ENCODE data around the gene GMEB2. TPM values are rescaled to one million over a fixed set of nuclear protein-coding genes. Genes with fewer than 3 reads are reported as not detected.
"Not testable (repeated sequence)": the region's sequence is repeated elsewhere in the genome, so short reads cannot be mapped to it uniquely, and the experiment has no call there.

Gene GMEB2
- total RNA-seq, 1 donor, result 27.1 TPM

DNA sequence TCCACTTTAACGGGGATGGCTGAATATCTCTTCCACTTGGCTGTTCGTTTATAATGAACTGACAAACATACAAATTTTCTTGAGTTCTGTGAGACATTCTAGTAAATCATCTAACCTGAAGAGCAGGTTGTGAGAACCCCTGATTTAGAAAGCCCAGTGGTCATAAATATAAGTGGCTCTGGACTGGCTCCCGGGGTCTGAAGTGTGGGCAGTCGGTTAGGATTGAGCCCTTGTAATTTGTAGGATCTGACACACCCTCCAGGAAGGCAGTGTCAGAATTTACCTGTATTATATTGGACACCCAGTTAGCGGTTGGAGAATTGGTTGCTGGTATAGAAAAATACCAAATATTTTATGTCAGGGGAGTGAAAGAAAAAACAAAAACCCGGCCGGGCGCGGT, 6.8 kb upstream of the GMEB2 start:
- H3K9me3 ChIP-seq (ENCODE audit: low read depth, low read length), result no peaks in the 10 kb centered on the region
- no peaks in the 10 kb centered on the region for H3K27me3 ChIP-seq (ENCODE audit: insufficient read depth, low read length)
- no peak overlapping the region for H3K4me3 ChIP-seq (ENCODE audit: low read length)
- H3K4me1 ChIP-seq (ENCODE audit: insufficient read depth, low read length), result peaks cover 89% of the 10 kb centered on the region

DNA sequence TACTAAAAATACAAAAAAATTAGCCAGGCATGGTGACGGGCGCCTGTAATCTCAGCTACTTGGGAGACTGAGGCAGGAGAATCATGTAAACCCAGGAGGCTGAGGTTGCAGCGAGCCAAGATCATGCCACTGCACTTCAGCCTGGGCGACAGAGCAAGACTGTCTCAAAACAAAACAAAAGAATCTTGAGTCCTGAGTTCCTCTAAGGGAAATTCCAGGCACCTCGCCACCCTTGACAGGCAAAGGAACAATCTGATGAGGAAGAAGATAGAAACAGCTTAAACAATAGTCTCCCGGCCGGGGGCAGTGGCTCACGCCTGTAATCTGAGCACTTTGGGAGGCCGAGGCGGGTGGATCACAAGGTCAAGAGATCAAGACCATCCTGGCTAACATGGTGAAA, 4.5 kb upstream of the GMEB2 start:
- H3K4me1 ChIP-seq (ENCODE audit: insufficient read depth, low read length), result peaks cover 75% of the 10 kb centered on the region
- H3K9me3 ChIP-seq (ENCODE audit: low read depth, low read length); H3K4me3 ChIP-seq (ENCODE audit: low read length); H3K27me3 ChIP-seq (ENCODE audit: insufficient read depth, low read length): not testable (repeated sequence)

DNA sequence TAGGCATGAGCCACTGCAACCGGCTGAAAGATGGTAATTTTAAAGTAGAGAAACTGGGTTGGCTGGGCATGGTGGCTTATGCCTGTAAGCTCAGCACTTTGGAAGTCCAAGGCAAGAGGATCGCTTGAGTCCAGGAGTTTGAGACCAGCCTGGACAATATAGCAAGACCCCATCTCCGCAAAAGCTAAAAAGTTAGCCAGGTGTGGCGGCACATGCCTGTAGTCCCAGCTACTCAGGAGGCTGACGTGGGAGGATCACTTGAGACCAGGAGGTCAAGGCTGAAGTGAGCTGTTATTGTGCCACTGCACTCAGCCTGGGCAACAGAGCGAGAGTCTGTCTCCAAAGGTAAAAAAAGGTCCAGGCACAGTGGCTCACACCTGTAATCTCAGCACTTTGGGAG, 4.1 kb upstream of the GMEB2 start:
- H3K9me3 ChIP-seq (ENCODE audit: low read depth, low read length), result not testable (repeated sequence)

DNA sequence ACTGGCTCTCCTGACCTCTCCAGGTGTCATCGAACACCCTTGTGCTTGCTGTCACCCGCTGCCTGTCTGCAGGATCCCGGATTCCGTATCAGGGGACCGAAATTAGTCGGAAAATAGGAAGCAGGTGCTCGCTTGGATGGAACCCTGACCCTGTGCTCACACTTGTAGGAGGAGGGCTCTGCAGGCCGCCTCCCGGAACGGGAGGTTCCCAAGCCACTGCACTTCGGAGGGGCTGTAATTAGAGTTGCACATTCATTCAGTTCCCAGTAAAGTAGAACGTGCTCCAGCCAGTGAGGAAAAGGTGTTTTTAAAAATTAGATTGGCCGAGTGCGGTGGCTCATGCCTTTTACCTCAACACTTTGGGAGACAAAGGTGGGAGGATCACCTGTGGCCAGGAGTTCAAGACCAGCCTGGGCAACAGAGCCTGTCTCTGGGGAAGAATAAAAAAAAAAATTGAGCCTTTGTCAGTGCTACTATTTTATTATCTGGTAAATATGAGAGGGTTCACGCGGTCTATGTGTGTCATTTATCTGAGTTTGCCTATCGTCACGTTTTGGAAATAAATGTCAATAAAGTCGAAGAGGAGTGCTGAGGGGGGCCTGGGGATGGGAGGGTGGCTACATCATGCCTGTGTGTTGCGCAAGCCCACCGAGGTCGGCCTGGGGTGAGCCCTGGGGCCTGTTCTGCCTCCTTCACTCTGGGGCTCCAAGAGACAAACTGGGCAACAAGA, 1.5 kb upstream of the GMEB2 start:
- H3K4me3 ChIP-seq (ENCODE audit: low read length), result peak overlapping the region; percentile 89
- H3K27me3 ChIP-seq (ENCODE audit: insufficient read depth, low read length), result no peaks in the 10 kb centered on the region
- no peaks in the 10 kb centered on the region for H3K9me3 ChIP-seq (ENCODE audit: low read depth, low read length)
- peaks cover 54% of the 10 kb centered on the region for H3K4me1 ChIP-seq (ENCODE audit: insufficient read depth, low read length)

More for the DNA sequence above, 4.1 kb upstream of the GMEB2 start:
- H3K4me1 ChIP-seq (ENCODE audit: insufficient read depth, low read length), result peaks cover 72% of the 10 kb centered on the region
- not testable (repeated sequence) for H3K27me3 ChIP-seq (ENCODE audit: insufficient read depth, low read length); H3K4me3 ChIP-seq (ENCODE audit: low read length)

DNA sequence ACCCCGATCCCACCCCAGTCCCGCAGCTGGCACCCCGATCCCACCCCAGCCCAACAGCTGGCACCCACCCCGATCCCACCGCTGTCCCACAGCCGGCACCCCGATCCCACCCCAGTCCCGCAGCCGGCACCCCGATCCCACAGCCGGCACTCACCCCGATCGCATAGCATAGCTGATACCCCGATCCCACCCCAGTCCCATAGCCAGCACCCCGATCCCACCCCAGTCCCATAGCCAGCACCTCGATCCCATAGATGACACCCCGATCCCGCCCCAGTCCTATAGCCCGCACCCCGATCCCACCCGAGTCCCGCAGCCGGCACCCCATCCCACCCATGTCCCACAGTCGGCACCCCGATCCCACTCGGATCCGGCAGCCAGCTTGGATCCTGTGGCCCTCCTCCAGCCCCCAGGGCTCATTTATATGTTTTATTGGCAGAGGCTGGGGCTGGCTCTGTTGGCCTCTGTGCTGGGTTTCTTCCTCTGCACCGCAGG, 897 bp upstream of the GMEB2 start:
- no peaks in the 10 kb centered on the region for H3K27me3 ChIP-seq (ENCODE audit: insufficient read depth, low read length)
- H3K4me1 ChIP-seq (ENCODE audit: insufficient read depth, low read length), result peaks cover 48% of the 10 kb centered on the region
- H3K4me3 ChIP-seq (ENCODE audit: low read length), result peak overlapping the region; percentile 89
- H3K9me3 ChIP-seq (ENCODE audit: low read depth, low read length), result no peaks in the 10 kb centered on the region

DNA sequence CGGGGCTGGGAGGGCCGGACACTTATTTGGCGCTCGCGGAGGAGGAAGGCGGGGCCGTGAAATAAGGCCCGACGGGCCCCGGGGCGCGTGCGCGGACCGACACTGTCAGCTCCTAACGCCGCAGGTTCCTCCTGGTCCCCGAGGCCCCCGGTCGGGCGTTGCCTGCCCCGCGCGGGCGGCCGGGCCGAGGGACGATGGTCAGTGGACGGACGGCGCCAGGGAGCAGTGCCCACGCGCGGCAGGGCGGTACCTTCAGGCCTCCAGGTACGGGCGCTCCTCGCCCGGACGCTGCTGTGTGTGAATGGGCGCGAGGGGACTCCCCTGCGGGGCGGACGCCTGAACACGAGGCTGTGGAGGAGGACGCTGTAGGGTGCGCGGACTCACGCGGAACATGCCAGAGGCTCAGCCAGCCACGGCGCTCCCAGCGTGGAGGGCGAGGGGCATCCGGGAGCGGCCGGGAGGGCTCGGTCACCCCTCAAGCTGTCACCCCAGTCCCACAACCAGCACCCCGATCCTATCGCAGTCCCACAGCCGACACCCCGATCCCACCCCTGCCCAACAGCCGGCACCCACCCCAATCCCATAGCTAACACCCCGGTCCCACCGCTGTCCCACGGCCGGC, 339 bp upstream of the GMEB2 start:
- H3K9me3 ChIP-seq (ENCODE audit: low read depth, low read length), result no peaks in the 10 kb centered on the region
- no peaks in the 10 kb centered on the region for H3K27me3 ChIP-seq (ENCODE audit: insufficient read depth, low read length)
- H3K4me1 ChIP-seq (ENCODE audit: insufficient read depth, low read length), result peaks cover 42% of the 10 kb centered on the region
- H3K4me3 ChIP-seq (ENCODE audit: low read length), result peak overlapping the region; percentile 89

DNA sequence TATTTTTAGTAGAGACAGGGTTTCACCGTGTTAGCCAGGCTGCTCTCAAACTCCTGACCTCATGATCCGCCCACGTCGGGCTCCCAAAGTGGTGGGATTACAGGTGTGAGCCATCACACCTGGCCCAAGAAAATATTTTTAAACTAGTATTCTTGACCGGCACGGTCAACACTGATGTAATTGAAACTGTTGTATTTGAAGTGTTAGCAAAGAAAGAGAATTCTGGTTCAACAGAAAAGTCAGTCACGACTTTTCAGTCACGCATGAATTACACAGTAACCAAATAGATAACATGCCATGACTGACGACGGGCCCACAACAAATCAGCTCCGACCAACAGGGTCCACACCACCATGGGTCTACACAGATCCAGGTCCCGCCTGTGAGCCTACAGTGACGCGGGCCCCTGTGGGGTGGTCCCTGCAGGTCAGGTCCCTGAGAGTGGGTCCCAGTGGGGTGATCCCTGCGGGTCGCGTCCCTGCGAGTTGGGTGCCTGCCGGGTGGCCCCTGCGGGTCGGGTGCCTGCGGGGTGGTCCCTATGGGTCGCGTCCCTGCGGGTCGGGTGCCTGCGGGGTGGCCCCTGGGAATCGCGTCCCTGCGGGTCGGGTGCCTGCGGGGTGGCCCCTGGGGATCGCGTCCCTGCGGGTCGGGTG, 1.0 kb downstream of the GMEB2 start:
- Histone ChIP-seq H3K27me3 (ENCODE audit: insufficient read depth, low read length) (no peaks in the 10 kb centered on the region), H3K4me3 (ENCODE audit: low read length) (peak overlapping the region; percentile 55), H3K4me1 (ENCODE audit: insufficient read depth, low read length) (peaks cover 33% of the 10 kb centered on the region), H3K9me3 (ENCODE audit: low read depth, low read length) (no peaks in the 10 kb centered on the region)

DNA sequence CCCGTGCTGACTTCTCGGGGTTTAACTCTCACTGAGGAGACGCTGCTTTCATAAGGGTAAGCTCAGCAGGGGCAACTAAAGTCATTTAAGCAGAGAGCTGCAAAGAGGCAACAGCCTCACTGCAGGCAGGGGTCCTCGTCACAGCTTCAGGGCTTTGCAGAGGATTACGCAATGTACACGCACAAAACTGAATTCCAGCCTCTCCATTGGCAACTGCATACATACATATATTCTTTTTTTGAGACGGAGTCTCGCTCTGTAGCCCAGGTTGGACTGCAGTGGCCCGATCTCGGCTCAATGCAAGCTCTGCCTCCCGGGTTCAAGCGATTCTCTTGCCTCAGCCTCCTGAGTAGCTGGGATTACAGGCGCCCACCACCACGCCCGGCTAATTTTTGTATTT, 2.4 kb downstream of the GMEB2 start:
- H3K27me3 ChIP-seq (ENCODE audit: insufficient read depth, low read length), result no peaks in the 10 kb centered on the region
- H3K4me3 ChIP-seq (ENCODE audit: low read length), result no peak overlapping the region
- no peaks in the 10 kb centered on the region for H3K9me3 ChIP-seq (ENCODE audit: low read depth, low read length)
- H3K4me1 ChIP-seq (ENCODE audit: insufficient read depth, low read length), result peaks cover 26% of the 10 kb centered on the region

DNA sequence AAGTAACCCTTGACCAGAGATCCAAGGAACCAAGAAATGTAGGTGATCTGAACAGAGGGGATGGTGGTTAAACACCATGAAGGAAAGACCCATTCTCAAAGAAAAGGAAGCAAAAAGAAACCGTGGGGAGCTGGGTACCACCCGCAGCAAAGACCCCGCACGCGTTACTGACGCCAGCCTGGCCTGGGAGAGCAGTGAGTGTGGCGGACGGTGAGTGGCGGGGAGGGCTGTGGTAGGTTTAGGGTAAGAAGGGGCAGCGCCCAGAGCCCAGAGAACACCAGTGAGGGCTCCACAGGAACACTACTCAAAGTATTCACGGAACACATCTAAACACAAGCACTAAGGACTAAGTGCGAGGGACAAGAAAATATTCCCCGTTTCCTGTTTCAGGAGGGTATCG, 4.2 kb downstream of the GMEB2 start:
- no peaks in the 10 kb centered on the region for H3K9me3 ChIP-seq (ENCODE audit: low read depth, low read length)
- no peak overlapping the region for H3K4me3 ChIP-seq (ENCODE audit: low read length)
- peaks cover 9% of the 10 kb centered on the region for H3K4me1 ChIP-seq (ENCODE audit: insufficient read depth, low read length)
- no peaks in the 10 kb centered on the region for H3K27me3 ChIP-seq (ENCODE audit: insufficient read depth, low read length)

DNA sequence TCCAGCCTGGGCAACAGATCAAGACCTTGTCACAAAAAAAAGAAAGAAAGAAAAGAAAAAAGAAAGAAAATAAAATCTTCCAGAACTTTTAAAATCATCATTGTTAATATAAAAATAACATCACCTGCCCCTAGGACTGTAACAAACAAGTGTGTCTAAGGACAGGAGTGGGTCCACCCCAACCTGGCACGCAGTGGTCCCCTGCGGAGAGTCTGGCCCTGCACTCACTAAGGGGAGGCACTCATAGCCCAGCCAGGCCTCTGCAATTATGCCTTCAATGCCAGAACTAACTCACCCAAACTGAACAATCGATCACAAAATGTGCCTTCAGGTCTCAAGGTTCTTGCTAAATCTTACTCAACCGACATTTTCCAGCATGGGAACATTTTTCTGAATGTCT, 4.8 kb downstream of the GMEB2 start:
- no peak overlapping the region for H3K4me3 ChIP-seq (ENCODE audit: low read length)
- H3K4me1 ChIP-seq (ENCODE audit: insufficient read depth, low read length), result peaks cover 9% of the 10 kb centered on the region
- H3K27me3 ChIP-seq (ENCODE audit: insufficient read depth, low read length), result no peaks in the 10 kb centered on the region
- H3K9me3 ChIP-seq (ENCODE audit: low read depth, low read length), result no peaks in the 10 kb centered on the region

DNA sequence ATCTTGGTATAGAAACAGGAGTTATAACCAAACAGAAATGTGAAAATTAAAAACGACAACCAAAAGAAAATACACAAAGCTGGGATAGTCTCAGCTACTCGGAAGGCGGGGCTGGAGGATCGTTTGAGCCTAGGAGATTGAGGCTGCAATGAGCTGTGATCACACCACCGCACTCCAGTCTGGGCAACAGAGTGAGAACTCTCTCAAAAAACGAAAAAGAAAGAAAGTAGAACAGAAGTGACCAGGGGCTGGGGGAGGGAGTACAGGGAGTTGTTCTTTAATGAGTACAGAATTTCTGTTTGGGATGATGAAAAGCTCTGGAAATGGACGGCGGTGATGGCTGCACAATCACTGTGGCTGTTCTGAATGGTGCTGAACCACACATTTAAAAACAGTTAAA, 5.9 kb downstream of the GMEB2 start:
- Histone ChIP-seq H3K27me3 (ENCODE audit: insufficient read depth, low read length) (no peaks in the 10 kb centered on the region), H3K4me1 (ENCODE audit: insufficient read depth, low read length) (peaks cover 8% of the 10 kb centered on the region), H3K4me3 (ENCODE audit: low read length) (no peak overlapping the region), H3K9me3 (ENCODE audit: low read depth, low read length) (no peaks in the 10 kb centered on the region)

DNA sequence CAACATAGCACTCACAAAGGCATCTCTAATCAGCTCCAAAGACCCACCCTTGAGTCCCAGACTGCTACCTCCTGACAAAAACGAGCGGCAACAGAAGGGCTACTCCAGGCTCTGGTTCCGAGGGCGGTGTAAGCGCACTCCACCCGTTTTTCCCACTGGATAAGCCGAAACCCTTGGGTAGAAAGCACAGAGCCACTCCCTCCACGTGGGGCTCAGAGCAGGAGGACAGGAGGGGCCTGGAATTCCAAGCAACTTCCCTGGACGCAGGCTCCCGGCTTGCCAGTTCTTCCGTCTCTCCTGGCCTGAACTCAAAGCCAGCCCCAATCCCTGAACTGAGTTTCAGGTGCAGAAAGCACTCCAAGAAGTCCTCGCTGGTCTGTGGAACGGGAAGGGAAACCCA, 7.4 kb downstream of the GMEB2 start:
- Histone ChIP-seq H3K4me3 (ENCODE audit: low read length) (no peak overlapping the region), H3K27me3 (ENCODE audit: insufficient read depth, low read length) (no peaks in the 10 kb centered on the region), H3K9me3 (ENCODE audit: low read depth, low read length) (no peaks in the 10 kb centered on the region), H3K4me1 (ENCODE audit: insufficient read depth, low read length) (no peaks in the 10 kb centered on the region)

DNA sequence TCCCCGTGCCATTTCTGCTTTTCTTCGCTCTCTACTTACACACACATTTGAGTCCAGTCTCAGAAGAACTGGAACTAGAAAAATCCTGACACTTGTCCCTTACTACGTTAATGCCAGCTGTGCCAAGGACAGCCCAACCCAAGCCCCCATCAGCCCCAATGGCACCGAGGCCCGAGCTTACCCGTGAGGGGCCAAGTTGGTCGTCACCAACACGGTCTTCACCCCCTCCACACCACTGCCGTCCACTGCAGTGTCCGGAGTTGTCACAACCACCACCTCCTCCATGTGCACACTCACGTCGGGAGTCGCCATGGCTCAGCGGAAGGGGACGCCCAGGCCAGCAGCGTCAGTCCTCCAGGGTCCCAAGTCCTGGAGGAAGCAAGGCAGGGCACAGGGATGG, 7.8 kb downstream of the GMEB2 start:
- Histone ChIP-seq H3K4me3 (ENCODE audit: low read length) (no peak overlapping the region), H3K27me3 (ENCODE audit: insufficient read depth, low read length) (no peaks in the 10 kb centered on the region), H3K9me3 (ENCODE audit: low read depth, low read length) (no peaks in the 10 kb centered on the region), H3K4me1 (ENCODE audit: insufficient read depth, low read length) (no peaks in the 10 kb centered on the region)

DNA sequence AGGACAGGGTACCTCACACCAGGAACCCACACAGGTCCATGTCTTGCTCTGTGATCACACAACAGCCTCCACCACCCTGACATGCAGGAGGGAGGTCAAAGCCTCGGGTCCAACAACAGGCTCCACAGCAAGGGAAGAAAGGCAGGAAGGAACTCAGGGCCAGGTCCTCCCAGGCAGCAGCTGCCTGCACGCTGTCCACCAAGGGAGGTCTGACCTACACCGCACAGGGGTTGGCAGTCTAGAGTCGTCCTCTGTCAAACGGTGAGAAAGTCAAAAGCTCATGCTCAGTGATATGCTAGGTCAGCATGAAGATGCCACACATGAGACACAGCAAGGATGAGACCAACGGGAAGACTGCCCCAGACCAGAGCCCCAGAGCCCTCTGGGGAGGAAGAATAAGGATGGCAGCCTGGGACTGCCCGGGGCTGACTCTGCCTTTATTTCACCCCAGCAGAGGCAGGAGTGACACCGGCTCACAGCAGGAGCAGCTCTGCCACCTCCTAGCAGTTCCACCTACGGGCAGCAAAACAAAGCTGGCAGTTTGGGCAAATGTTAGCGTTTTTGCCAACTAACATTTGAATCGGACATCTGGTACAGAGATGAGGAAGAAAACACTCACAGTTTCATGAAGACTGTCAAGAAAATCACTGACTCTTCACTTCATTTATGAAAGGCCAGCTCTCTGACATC, 8.5 kb downstream of the GMEB2 start:
- Histone ChIP-seq H3K9me3 (ENCODE audit: low read depth, low read length) (no peaks in the 10 kb centered on the region), H3K4me3 (ENCODE audit: low read length) (no peak overlapping the region), H3K27me3 (ENCODE audit: insufficient read depth, low read length) (no peaks in the 10 kb centered on the region), H3K4me1 (ENCODE audit: insufficient read depth, low read length) (peaks cover 5% of the 10 kb centered on the region)

DNA sequence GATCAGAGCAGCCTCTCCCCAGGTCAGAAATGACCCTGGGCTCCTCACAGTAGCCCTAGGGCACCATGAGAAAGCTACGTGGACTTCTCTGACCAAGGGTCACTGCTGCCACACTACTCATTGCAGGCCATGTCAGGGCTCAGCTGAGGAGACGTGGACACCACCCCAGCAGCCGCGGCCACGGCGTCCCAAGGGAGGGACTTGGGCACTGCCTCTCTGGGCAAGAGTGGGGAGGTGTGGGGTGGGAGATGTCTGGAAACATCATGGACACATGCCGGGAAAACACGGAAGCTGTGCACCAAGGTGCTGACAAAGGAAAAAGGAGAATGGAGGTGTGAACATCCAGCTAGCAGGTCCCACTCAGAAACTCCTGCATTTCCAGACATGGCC, 9.0 kb downstream of the GMEB2 start:
- H3K9me3 ChIP-seq (ENCODE audit: low read depth, low read length), result no peaks in the 10 kb centered on the region
- no peaks in the 10 kb centered on the region for H3K27me3 ChIP-seq (ENCODE audit: insufficient read depth, low read length)
- H3K4me3 ChIP-seq (ENCODE audit: low read length), result no peak overlapping the region

More for the DNA sequence above, 9.0 kb downstream of the GMEB2 start:
- H3K4me1 ChIP-seq (ENCODE audit: insufficient read depth, low read length), result peaks cover 11% of the 10 kb centered on the region
